CD4-positive, CD25-positive, alpha-beta regulatory T cell (primary cell): ENCODE results near the gene SORCS1. TPM values are rescaled to one million over a fixed set of nuclear protein-coding genes. Genes with fewer than 3 reads are reported as not detected.
A peak's percentile ranks its signal among the peaks of the same experiment; 100 is the strongest.

Experiments used
- ATAC-seq, 2 donors: fragments of 150-1000 bp; cut with Tn5 transposase; one replicate each; pipeline ENCODE4 v1.10.0; 2021; ENCODE audit warnings: low read depth in 2 of 2, moderate number of reproducible peaks in 2 of 2, moderate library complexity in 1 of 2
- DNase-seq, 3 donors: peaks; one replicate each; pipeline versions ENCODE4 v3.0.0 to v3.0.0-alpha.2; 2012 to 2022; ENCODE audit warnings: mixed read lengths in 1 of 3
- H3K27ac ChIP-seq: one replicate; pipeline ENCODE4 v1.7.0; 2013; ENCODE audit warnings: mild to moderate bottlenecking, low read length; ENCODE audit not compliant: insufficient read depth, poor library complexity, severe bottlenecking
- H3K27me3 ChIP-seq: one replicate; pipeline ENCODE4 v1.7.0; 2013; ENCODE audit warnings: low read length; ENCODE audit not compliant: control insufficient read depth, insufficient read depth
- H3K36me3 ChIP-seq: one replicate; pipeline ENCODE4 v1.7.0; 2013; ENCODE audit warnings: mild to moderate bottlenecking, low read length, moderate library complexity; ENCODE audit not compliant: control insufficient read depth, insufficient read depth
- H3K4me1 ChIP-seq: 2 replicates; pipeline ENCODE4 v1.7.0; 2013; ENCODE audit warnings: mild to moderate bottlenecking, low read length; ENCODE audit not compliant: insufficient read depth, control insufficient read depth, poor library complexity, severe bottlenecking
- H3K4me3 ChIP-seq: one replicate; pipeline ENCODE4 v1.7.0; 2013; ENCODE audit warnings: low read depth, mild to moderate bottlenecking, low read length, moderate library complexity
- H3K9me3 ChIP-seq, 2 experiments: 1 replicate in 1 of 2; 2 replicates in 1 of 2; pipeline ENCODE4 v1.7.0; 2013; ENCODE audit warnings: low read length in 2 of 2, mild to moderate bottlenecking in 1 of 2, moderate library complexity in 1 of 2; ENCODE audit not compliant: control insufficient read depth in 2 of 2
- H3K27ac Mint-ChIP-seq, 3 donors: one replicate each; pipeline ENCODE4 v1.8.0; 2020 to 2022; ENCODE audit warnings: mild to moderate bottlenecking in 3 of 3, mixed read lengths in 3 of 3, moderate library complexity in 2 of 3
- H3K27me3 Mint-ChIP-seq: one replicate; pipeline ENCODE4 v1.8.0; 2022; ENCODE audit warnings: mild to moderate bottlenecking, mixed read lengths
- H3K36me3 Mint-ChIP-seq: one replicate; pipeline ENCODE4 v1.8.0; 2020; ENCODE audit warnings: mixed read lengths
- H3K4me1 Mint-ChIP-seq, 4 donors: one replicate each; pipeline ENCODE4 v1.8.0; 2020 to 2022; ENCODE audit warnings: mixed read lengths in 4 of 4, mild to moderate bottlenecking in 1 of 4
- H3K4me3 Mint-ChIP-seq, 4 donors: one replicate each; pipeline ENCODE4 v1.8.0; 2020 to 2022; ENCODE audit warnings: mild to moderate bottlenecking in 4 of 4, mixed read lengths in 4 of 4, moderate library complexity in 3 of 4
- H3K9me3 Mint-ChIP-seq, 7 donors: one replicate each; pipeline ENCODE4 v1.8.0; 2020 to 2022; ENCODE audit warnings: mixed read lengths in 7 of 7, mild to moderate bottlenecking in 3 of 7, moderate library complexity in 2 of 7
- polyA plus RNA-seq, 4 donors: library from polyadenylated mRNA; unstranded; fragments of 300-500 nt; fragmentation: Illumina TruSeq; gene quantifications; one replicate each; pipeline ENCODE4 v1.2.3, GENCODE V29; 2021
- total RNA-seq: library from RNA; stranded (reverse); gene quantifications from one replicate; pipeline ENCODE4 v1.2.3, GENCODE V29; 2022

Gene SORCS1
- total and polyA plus RNA-seq, 5 donors from 2014 or later: not detected

DNA sequence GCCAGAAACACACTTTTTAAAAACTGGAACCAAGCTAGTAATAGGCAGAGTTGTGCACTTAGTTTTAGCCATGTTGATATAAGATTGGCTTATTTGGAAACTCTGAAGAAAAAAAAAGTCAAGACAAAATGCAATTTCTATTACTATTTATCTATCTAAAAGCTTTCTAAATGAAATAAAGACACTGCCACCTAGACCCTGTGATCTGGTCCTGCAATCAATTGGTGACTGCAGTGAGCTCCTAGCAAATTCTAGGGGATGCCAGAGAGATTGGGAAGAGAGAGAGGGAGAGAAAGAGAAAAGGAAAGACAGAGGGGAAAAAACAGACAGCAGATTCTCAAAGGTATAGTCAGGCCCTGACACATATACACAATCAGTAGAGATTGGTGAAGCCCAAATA, 25.3 kb downstream of the SORCS1 start:
- no peaks in the 10 kb centered on the region for H3K27me3 Mint-ChIP-seq
- H3K36me3 Mint-ChIP-seq: no peaks in the 10 kb centered on the region
- peaks cover 0 to 13% (median 5%) of the 10 kb centered on the region in 7 donors for H3K9me3 Mint-ChIP-seq
- H3K27ac Mint-ChIP-seq: no peak overlapping the region
- no peak overlapping the region for H3K4me3 ChIP-seq
- no peaks in the 10 kb centered on the region for H3K4me1 Mint-ChIP-seq
- DNase-seq: no peak
- H3K4me1 ChIP-seq: no peaks in the 10 kb centered on the region
- H3K27me3 ChIP-seq: no peaks in the 10 kb centered on the region
- no peak overlapping the region for H3K27ac ChIP-seq
- H3K36me3 ChIP-seq: no peaks in the 10 kb centered on the region
- peaks cover 0 to 3% of the 10 kb centered on the region in 2 experiments for H3K9me3 ChIP-seq
- no peak overlapping the region for H3K4me3 Mint-ChIP-seq
- ATAC-seq: no peak

DNA sequence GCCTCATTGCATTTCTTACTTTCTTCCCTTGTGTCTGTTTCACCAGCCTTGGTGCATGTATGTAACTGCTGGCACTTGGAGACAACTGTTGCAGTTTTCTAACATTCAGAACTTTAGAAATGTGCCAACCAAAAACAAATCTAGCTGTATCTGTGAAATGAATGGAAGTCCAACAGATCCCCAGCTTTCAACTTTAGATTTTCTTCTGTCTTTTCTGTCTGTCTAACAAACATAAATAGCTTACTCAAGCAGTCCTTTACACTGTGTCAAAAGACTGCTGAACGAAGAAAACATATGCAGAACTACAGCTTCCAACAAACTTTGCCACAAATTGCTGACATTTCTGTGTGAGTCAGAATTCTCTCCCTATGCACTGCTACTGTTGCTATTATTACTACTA, 30.9 kb downstream of the SORCS1 start:
- DNase-seq (no peak), ATAC-seq (no peak)
- H3K36me3 ChIP-seq: no peaks in the 10 kb centered on the region
- no peak overlapping the region for H3K27ac ChIP-seq
- H3K4me1 Mint-ChIP-seq: no peaks in the 10 kb centered on the region
- H3K27me3 ChIP-seq: no peaks in the 10 kb centered on the region
- no peak overlapping the region for H3K27ac Mint-ChIP-seq
- peaks cover 4 to 22% (median 7%) of the 10 kb centered on the region in 7 donors for H3K9me3 Mint-ChIP-seq
- no peaks in the 10 kb centered on the region for H3K36me3 Mint-ChIP-seq
- H3K9me3 ChIP-seq: peaks cover 0 to 2% of the 10 kb centered on the region in 2 experiments
- no peaks in the 10 kb centered on the region for H3K27me3 Mint-ChIP-seq
- H3K4me3 ChIP-seq: no peak overlapping the region
- no peak overlapping the region for H3K4me3 Mint-ChIP-seq
- H3K4me1 ChIP-seq: no peaks in the 10 kb centered on the region

DNA sequence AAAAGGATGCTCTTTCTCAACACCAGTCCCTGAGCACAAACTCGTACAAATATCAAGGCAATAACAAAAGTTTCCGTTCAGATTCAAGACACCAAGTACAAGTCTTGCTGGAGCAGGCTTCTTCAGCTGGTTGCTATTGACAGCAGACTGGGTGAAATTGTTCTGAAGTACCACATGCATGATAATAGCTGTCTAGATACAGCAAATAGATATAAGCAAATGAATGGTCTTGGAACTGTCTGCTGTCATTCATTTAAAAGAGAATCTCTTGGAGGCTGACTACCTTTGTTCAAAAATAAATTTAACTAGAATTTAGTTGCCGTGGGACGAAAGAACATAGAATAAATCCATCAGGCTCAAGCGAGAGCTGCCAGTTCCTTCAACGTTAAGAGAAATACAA, 35.5 kb downstream of the SORCS1 start:
- H3K4me3 Mint-ChIP-seq: no peak overlapping the region
- Histone ChIP-seq H3K9me3 (peaks cover 2 to 5% of the 10 kb centered on the region in 2 experiments), H3K4me3 (no peak overlapping the region), H3K27me3 (no peaks in the 10 kb centered on the region), H3K27ac (no peak overlapping the region), H3K4me1 (no peaks in the 10 kb centered on the region), H3K36me3 (no peaks in the 10 kb centered on the region)
- no peaks in the 10 kb centered on the region for H3K36me3 Mint-ChIP-seq
- no peak for DNase-seq
- H3K4me1 Mint-ChIP-seq: no peaks in the 10 kb centered on the region
- no peaks in the 10 kb centered on the region for H3K27me3 Mint-ChIP-seq
- ATAC-seq: no peak
- peaks cover 4 to 16% (median 9%) of the 10 kb centered on the region in 7 donors for H3K9me3 Mint-ChIP-seq
- no peak overlapping the region for H3K27ac Mint-ChIP-seq

DNA sequence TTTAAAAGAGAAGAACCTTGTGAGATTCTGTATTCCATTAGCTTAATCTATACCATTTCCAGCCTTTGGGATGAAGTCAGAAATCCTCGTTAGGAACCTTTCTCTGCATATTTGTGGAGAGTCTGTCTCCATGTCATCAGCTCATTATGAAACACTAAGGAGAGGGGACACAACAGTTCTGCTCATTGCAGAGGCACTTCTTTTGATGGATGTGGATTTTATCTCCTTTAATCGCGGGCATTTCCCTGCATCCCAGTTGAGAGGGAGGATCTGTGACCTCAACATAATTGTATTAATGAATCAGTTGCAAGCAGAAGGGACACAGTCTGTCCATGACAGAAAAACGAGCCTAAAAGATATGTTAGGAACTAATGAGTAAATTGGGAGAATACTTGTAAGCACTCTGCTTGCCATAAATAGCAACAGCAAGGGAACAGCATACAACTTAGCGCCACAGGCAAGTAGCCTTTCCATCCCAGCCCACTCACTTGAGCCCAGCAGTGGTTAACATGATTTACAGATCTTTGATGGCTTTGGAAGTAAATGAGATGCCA, 37.9 kb downstream of the SORCS1 start:
- Mint-ChIP-seq H3K4me3 (peak overlapping the region in 1 of 4 donors; percentile 70), H3K27me3 (no peaks in the 10 kb centered on the region), H3K9me3 (peaks cover 5 to 13% (median 10%) of the 10 kb centered on the region in 7 donors), H3K4me1 (no peaks in the 10 kb centered on the region), H3K36me3 (no peaks in the 10 kb centered on the region), H3K27ac (no peak overlapping the region)
- Histone ChIP-seq H3K9me3 (peaks cover 0 to 5% of the 10 kb centered on the region in 2 experiments), H3K27me3 (no peaks in the 10 kb centered on the region), H3K36me3 (no peaks in the 10 kb centered on the region), H3K4me3 (no peak overlapping the region), H3K27ac (no peak overlapping the region), H3K4me1 (no peaks in the 10 kb centered on the region)
- no peak for ATAC-seq
- DNase-seq: no peak

DNA sequence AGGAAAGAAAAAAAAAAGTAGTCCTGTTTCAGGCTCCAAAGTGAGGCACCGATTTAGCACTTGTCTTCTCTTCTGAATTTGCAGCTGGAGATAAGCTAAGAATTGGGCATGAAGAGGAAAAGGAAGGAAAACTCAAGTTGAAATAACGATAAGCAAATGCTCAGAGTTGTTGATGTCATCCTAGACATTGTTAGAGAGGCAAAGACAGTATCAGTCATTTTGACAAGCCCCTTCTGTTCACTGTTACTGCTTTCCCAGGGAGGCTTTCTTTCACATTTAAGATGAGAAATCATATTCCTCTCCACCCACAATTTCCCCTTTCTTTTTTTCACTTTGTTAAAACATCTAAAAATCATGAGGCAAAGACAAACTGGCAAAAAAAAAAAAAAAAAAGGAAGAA, 41.8 kb downstream of the SORCS1 start:
- H3K4me3 ChIP-seq: no peak overlapping the region
- no peaks in the 10 kb centered on the region for H3K36me3 ChIP-seq
- DNase-seq (no peak), ATAC-seq (no peak)
- H3K27ac ChIP-seq: no peak overlapping the region
- no peaks in the 10 kb centered on the region for H3K4me1 Mint-ChIP-seq
- H3K36me3 Mint-ChIP-seq: no peaks in the 10 kb centered on the region
- H3K27me3 ChIP-seq: no peaks in the 10 kb centered on the region
- no peak overlapping the region for H3K27ac Mint-ChIP-seq
- H3K4me3 Mint-ChIP-seq: no peak overlapping the region
- H3K27me3 Mint-ChIP-seq: no peaks in the 10 kb centered on the region
- H3K9me3 ChIP-seq: peaks cover 0 to 5% of the 10 kb centered on the region in 2 experiments
- no peaks in the 10 kb centered on the region for H3K4me1 ChIP-seq
- peaks cover 0 to 11% (median 7%) of the 10 kb centered on the region in 7 donors for H3K9me3 Mint-ChIP-seq

DNA sequence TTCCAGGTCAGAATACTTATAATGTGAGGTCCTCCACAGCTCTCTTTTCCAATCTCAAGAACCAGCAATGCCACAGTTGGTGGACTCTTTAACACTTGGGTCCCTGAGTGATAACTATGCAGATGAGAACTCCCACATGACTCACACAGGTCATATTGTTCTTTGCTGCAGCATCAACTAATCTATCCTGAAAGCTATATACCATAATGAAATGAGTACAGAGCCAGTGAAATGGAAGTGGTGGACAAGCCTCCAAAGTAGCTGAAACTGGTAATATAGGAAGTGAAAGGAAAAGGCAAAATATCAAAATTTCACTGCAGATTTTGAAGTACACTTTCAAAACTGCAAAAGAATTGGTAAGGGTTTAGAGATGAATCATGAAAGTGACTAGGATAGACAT, 45.6 kb downstream of the SORCS1 start:
- Mint-ChIP-seq H3K27me3 (no peaks in the 10 kb centered on the region), H3K9me3 (peaks cover 2 to 16% (median 9%) of the 10 kb centered on the region in 7 donors), H3K4me3 (no peak overlapping the region), H3K36me3 (no peaks in the 10 kb centered on the region), H3K4me1 (no peaks in the 10 kb centered on the region), H3K27ac (no peak overlapping the region)
- Histone ChIP-seq H3K36me3 (no peaks in the 10 kb centered on the region), H3K27me3 (no peaks in the 10 kb centered on the region), H3K27ac (no peak overlapping the region), H3K4me1 (no peaks in the 10 kb centered on the region), H3K4me3 (no peak overlapping the region), H3K9me3 (no peaks in the 10 kb centered on the region)
- DNase-seq (no peak), ATAC-seq (no peak)

DNA sequence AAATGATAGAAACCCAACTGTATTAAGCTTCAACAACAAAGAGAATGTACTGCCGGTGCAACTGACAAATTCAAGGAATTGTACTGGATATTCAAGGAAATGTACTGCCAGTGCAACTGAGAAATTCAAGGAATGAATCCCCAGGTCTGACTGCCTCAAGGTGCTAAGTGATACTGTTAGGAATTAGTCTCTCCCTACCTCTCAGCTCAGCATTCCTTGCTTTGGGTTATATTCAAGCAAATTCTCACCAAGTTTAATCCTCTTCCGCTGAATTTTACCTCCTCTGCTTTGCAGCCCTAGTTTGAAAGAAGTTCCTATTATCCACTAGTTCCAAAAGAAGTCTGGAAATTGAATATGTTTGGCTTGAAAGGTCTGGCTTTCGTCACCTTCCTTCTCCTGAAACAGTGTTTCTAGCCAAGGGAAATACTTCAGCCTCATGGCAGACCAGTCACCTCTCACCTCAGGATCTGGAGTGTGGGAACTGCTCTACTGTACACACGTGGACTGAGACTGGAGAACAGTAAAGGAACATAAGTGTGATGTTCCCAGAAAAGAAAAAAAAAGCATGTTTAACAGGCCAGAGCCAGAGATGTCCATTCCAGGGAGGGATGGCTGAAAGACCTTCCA, 60.4 kb downstream of the SORCS1 start:
- no peaks in the 10 kb centered on the region for H3K4me1 Mint-ChIP-seq

More for the DNA sequence above, 60.4 kb downstream of the SORCS1 start:
- H3K9me3 ChIP-seq: peaks cover 0 to 8% of the 10 kb centered on the region in 2 experiments
- ATAC-seq: no peak
- Mint-ChIP-seq H3K27me3 (no peaks in the 10 kb centered on the region), H3K9me3 (peaks cover 0 to 35% (median 9%) of the 10 kb centered on the region in 7 donors), H3K4me3 (no peak overlapping the region), H3K27ac (peak overlapping the region in 1 of 3 donors; percentile 12), H3K36me3 (no peaks in the 10 kb centered on the region)
- H3K4me3 ChIP-seq: no peak overlapping the region
- H3K27me3 ChIP-seq: no peaks in the 10 kb centered on the region
- DNase-seq: no peak
- no peaks in the 10 kb centered on the region for H3K36me3 ChIP-seq
- H3K27ac ChIP-seq: no peak overlapping the region
- H3K4me1 ChIP-seq: no peaks in the 10 kb centered on the region
